B cell (primary cell): ENCODE measurements around the gene HHAT.

ENCODE experiments used
- EZH2 ChIP-seq: IDR thresholded peaks from 2 replicates; pipeline ENCODE4 v1.6.1; 2012; ENCODE audit warnings: borderline replicate concordance, low read depth, mild to moderate bottlenecking, moderate library complexity, low read length; ENCODE audit not compliant: insufficient read depth, poor library complexity, severe bottlenecking
- TF ChIP-seq, protein P1 (sequence below): fragments of 200-600 bp; IDR thresholded peaks from one replicate; pipeline ENCODE4 v1.8.0; 2022; ENCODE audit warnings: antibody characterized with exemption, mild to moderate bottlenecking

DNA sequence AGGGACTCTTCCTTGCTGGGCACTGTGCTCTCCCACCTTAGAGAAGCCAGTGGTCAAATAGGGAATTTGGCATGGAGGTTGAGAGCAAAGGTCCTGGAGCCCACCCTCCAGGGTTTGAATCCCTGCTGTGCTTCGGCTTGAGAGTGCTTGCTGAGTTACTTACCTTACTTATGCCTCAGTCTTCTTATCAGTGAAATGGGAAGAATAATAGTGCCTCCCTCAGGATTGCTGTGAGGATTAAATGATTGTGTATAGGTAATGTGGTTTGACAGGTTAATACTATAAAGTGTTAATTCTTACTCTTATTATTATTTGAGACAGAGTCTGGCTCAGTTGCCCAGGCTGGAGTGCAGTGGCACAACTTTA is 79.2 kb downstream of the HHAT start:
- TF ChIP-seq, protein P1, sequence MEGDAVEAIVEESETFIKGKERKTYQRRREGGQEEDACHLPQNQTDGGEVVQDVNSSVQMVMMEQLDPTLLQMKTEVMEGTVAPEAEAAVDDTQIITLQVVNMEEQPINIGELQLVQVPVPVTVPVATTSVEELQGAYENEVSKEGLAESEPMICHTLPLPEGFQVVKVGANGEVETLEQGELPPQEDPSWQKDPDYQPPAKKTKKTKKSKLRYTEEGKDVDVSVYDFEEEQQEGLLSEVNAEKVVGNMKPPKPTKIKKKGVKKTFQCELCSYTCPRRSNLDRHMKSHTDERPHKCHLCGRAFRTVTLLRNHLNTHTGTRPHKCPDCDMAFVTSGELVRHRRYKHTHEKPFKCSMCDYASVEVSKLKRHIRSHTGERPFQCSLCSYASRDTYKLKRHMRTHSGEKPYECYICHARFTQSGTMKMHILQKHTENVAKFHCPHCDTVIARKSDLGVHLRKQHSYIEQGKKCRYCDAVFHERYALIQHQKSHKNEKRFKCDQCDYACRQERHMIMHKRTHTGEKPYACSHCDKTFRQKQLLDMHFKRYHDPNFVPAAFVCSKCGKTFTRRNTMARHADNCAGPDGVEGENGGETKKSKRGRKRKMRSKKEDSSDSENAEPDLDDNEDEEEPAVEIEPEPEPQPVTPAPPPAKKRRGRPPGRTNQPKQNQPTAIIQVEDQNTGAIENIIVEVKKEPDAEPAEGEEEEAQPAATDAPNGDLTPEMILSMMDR: no peak
- no peak for TF ChIP-seq EZH2
